SK-N-MC (cell line): ENCODE data around the gene CFAP46.

Experiments
- EZH2 ChIP-seq: fragments of 200-600 bp; sonication (generic); IDR thresholded peaks from one replicate; pipeline ENCODE4 v1.6.1; 2017; ENCODE audit warnings: antibody characterized with exemption
- POLR2AphosphoS5 ChIP-seq: IDR thresholded peaks from 2 replicates; pipeline ENCODE4 v1.6.1; 2012; ENCODE audit warnings: mild to moderate bottlenecking, low read depth, low read length, borderline replicate concordance

DNA sequence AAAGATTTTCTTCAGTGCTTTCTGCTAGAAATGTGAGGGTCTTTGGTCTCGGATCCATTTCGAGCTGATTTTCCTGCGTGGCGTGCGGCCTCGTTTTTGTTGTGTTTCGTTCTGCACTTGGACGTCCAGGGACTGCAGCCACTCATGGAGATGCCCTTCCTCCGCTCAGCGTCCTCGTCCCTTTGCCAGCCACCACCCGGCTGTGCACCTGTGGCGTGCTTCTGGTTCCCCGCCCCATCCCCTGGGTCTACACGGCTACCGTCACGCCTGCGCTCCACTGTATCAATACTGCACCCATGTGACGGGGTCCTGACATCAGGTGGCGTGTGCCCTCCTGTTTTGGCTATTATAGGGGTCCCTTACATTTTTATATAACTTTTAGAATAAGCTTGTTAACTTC is 113.7 kb downstream of the CFAP46 start:
- TF ChIP-seq POLR2AphosphoS5 (no peak), EZH2 (no peak)
